T1000 (cell line): ENCODE results near the gene TMEM273.

ENCODE experiments used
- DNase-seq: peaks from one replicate; lab custom pipeline; 2025; ENCODE audit warnings: mixed read lengths; lab: John Stamatoyannopoulos, UW

Gene TMEM273

GRCh38 chr10:49115015-49115795 lies 73.0 kb downstream of the TMEM273 start, which contains the start of gene VSTM4:
Gene VSTM4 (minus strand): TSS chr10:49115522. CDS start chr10:49115485, 37 bp downstream.
- no peak for DNase-seq

GRCh38 chr10:49114718-49115014 lies 73.5 kb downstream of the TMEM273 start:
- DNase-seq: no peak

- DNase-seq: no peak
Measured at GRCh38 chr10:49113741-49114141, 74.5 kb downstream of the TMEM273 start.

- no peak for DNase-seq
Measured at GRCh38 chr10:49112851-49113250, 75.3 kb downstream of the TMEM273 start.

- DNase-seq: no peak
Measured at GRCh38 chr10:49112098-49112497, 76.1 kb downstream of the TMEM273 start.

GRCh38 chr10:49111320-49111698 lies 76.9 kb downstream of the TMEM273 start:
- no peak for DNase-seq

GRCh38 chr10:49110684-49111319 lies 77.4 kb downstream of the TMEM273 start:
- DNase-seq: no peak

- no peak for DNase-seq
Measured at GRCh38 chr10:49109669-49110340, 78.4 kb downstream of the TMEM273 start.

- no peak for DNase-seq
Measured at GRCh38 chr10:49108656-49109055, 79.5 kb downstream of the TMEM273 start.

- DNase-seq: no peak
Measured at GRCh38 chr10:49107887-49108267, 80.3 kb downstream of the TMEM273 start.

GRCh38 chr10:49107111-49107886 lies 80.9 kb downstream of the TMEM273 start:
- no peak for DNase-seq

- DNase-seq: no peak
Measured at GRCh38 chr10:49106451-49106850, 81.7 kb downstream of the TMEM273 start.

GRCh38 chr10:49105076-49105475 lies 83.1 kb downstream of the TMEM273 start:
- DNase-seq: no peak
